ENCODE data around the gene MYLK4.

The MYLK4 gene

DNA sequence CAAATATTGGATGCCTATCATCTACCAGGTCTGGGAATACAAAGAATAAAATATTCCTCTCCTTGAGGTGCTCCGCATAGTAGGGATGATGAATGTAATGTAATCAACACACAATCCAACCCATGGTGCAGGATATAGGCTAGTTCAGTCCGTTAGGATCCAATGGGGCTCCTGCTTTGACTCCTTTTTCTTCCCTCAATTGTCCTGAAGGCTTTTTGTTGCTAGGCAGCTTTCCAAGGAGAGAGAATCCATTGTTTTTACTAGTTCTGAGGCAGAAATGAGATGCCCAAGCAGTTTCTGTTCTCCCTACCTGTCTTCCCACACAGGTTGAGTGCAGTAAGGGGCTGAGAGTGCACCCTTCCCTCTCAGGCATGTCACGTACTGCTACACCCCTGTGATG is 26.5 kb upstream of the MYLK4 start:
- no peak for DNase-seq (ENCODE audit: low spot score)

DNA sequence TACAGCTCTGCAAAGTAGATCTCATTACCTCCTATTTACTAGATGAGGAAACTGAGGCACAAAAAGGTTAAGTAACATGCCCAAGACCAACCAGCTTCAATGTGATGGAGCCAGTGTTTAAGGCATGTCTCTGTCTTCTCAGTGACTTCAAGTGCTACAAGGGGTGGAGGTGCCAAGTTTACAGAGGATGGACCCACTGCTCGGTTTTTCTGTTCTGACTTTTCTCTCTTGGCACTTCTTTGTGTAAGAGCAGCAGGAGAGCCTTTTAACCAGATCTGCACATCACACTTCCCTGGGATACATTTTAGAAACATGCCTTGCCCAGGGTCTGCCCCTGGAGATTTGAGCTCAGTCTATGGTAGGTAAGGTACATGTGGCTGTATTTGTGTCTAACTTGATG is 24.3 kb upstream of the MYLK4 start:
- DNase-seq (ENCODE audit: low spot score) = no peak

DNA sequence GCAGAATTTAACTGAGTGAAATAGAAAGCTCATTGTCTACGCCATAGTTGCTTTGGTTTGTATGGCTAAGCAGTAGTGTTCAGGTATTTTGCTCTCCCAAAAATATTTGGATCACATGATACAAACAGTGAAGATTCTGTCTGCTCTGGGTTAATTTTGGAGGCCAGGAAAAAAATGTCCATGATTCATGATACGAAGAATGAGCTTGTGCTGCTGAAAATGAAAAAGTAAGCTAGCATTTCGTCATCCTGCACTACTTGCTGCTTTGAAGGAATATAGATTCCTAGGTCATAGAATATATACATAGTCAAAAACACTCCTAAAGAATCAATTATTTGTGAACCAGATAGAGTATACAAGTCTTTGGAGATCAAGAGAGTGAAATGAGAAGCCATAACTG is 22.7 kb upstream of the MYLK4 start:
- no peak for DNase-seq (ENCODE audit: low spot score)

DNA sequence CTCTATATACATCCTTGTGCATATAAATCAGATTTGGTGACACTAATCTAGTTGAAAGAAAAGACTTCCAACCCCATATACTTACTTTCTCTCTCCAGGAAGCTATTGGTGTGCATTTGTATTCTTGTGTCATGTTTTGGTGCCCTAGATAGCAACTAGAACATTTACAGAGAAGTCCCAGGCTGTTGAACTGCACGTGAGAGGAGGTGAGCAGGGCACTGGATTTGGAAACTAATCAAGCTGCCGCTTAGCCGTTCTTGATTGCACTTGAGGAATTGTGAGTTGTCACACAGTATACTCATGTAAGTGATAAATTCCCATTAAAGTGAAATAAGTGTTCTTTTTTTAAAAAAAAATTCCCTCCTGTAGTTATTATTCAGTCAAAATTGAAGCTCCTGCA is 22.1 kb upstream of the MYLK4 start:
- DNase-seq (ENCODE audit: low spot score) = no peak

DNA sequence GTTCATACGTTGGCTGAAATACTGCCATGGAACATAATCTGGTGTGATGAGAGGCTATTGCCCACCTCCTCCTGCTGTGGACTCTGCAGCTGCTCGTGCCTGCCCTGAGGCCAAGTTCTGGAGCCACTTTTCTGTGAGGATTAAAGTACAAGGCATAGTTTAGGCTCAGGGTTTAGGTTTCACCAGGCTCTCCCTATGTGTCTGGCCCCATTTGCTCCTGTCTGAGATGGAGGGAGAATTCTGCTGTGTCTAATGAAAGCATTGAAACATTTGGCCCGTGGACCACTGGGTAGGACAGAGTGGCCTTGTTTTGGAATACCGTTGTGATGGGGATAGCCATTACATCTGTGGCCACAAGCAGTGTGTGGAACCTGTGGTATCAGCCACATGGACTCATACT is 20.4 kb upstream of the MYLK4 start:
- DNase-seq (ENCODE audit: low spot score) = no peak

- DNase-seq (ENCODE audit: low spot score) = peak; percentile 94
Measured at GRCh38 chr6:2770171-2770570, 19.4 kb upstream of the MYLK4 start.

DNA sequence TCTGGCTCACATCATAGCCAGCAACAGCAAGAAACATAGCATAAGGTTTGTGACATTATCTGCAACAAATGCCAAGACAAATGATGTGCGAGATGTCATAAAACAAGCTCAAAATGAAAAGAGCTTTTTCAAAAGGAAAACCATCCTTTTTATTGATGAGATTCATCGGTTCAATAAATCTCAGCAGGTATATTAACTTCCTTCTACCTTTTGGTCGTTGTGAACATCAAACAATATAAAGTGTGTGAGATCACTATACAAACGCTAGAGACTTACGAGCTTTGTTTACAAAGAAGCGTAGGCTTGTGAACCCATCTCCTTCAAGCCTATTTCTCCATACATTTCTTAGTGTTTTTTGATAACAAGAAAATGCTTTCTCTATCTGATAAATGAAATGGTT is 18.0 kb upstream of the MYLK4 start:
- peak; percentile 43 for DNase-seq (ENCODE audit: low spot score)

GRCh38 chr6:2767657-2768524 is 17.2 kb upstream of the MYLK4 start:
- DNase-seq (ENCODE audit: low spot score) = peak; percentile 61

DNA sequence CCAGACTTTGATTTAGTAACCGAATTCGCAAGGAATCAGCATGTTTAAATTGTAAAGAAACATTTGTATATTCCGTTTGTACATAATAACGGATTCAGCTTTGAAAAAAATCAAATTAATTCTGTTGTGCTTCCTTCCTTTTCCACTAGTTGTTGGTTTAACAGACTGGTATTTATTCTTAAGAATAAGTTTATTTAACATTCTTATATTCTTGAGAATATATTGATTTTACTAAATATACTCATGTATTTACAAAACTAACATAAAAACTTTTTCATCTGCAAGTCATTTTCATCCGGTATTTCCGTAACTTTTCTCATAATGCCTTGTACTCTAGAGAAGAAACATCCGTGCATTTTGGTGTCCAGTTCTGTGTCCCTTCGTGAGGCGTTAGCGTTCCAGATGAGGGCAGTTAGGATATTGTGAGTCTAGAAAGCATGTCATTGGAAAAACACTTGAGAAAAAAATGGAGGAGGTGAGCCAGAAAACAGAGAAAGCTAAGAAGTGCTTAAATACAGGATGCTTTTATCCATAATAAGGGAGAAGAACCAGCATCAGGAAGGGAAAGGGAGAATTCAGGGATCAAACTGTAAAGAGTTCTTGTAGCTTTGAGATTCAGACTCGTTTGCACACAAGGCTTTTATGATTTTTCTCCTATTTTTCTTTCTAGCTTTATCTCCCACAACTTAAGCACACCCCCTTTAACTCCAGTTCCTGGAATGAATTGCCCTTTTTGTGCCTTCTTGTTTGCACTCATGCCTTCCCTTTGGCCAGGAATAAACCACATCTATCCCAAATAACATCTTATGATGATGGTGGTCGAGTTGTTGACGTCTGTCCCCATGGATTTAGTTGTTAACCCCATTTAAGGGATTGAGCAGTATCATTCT is 16.3 kb upstream of the MYLK4 start:
- DNase-seq (ENCODE audit: low spot score) = peak; percentile 58

DNA sequence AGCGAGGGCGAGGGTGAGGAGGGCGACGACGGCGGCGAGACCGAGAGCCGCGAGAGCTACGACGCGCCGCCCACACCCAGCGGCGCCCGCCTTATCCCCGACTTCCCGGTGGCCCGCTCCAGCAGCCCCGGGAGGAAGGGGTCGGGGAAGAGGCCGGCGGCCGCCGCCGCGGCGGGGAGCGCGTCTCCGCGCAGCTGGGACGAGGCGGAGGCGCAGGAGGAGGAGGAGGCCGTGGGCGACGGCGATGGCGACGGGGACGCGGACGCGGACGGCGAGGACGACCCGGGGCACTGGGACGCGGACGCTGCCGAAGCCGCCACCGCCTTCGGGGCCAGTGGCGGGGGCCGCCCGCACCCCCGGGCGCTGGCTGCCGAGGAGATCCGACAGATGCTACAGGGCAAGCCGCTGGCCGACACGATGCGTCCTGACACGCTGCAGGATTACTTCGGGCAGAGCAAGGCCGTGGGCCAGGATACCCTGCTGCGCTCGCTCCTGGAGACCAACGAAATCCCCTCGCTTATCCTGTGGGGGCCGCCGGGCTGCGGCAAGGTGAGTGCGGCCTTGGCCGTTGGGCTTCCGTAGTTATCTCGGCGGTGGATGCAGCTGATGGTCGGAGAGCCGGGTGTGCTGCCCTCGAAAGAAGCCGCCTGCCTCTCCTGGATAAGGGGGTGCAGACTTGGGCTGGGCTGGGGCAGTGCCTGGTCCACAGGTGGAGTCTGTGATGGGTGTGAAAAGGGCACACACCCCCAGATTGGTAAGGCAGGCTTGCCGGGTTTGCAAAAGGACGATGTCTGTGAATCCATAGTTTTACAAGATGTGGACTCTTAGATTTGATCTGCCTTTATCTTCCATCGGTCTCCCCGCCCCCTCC is 15.4 kb upstream of the MYLK4 start:
- peak; percentile 80 for DNase-seq (ENCODE audit: low spot score)

DNA sequence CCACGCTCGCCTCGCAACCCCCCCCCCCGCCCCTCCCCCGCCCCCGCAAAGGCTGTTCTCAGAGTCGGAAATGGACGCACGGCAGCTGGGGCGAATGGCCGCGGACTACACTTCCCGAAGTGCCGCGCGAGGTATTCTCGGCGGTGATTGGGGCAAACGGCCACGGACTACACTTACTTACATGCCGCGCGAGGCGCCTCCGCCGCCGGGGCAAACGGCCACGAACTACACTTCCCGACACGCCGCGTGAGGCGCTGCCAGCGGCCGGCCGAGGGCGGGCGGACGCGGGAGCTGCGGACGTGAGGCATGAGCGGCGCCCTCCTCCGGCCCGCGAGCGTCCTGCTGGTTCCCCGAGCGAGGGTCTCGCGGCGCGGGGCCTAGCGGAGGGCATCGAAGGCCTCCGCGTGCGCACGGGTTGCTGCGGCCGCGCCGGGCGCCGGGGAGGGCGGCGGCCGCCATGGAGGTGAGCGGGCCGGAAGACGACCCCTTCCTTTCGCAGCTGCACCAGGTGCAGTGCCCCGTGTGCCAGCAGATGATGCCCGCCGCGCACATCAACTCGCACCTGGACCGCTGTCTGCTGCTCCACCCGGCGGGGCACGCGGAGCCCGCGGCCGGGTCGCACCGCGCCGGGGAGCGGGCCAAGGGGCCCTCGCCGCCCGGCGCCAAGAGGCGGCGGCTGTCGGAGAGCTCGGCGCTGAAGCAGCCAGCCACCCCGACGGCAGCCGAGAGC is 14.6 kb upstream of the MYLK4 start, which contains the start of gene WRNIP1:
Gene WRNIP1, plus strand, starts transcription at position 228 of the 730 bp plus-strand sequence. Its CDS starts 230 bp downstream, at position 458.
- DNase-seq (ENCODE audit: low spot score) = peak; percentile 98

DNA sequence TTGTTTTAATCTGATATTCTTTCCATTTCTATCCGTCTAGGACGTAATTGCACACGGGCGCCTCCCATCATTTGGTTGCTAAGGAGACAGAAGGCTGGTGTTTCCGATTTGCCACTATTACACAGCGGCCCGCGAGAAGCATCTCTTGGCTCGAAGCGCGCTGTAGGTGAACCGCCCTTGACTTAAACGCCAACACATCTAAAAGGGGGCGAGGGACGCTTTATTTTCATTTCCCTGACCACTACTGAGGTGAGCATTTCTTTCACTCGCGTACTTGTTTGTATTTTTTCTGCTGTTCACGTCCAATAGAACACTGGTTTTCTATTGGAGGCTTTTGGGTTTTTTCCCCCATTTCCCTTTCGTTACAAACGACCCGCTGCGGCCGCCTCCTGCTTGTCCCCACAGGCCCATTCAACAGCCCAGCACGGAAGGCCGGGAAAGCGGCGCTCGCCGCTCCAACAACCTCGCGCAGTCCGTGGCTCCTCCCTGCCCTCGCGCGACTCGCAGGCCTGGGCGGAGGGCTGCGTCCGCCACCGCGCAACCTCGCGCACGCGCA is 14.0 kb upstream of the MYLK4 start:
- DNase-seq (ENCODE audit: low spot score) = peak; percentile 76

DNA sequence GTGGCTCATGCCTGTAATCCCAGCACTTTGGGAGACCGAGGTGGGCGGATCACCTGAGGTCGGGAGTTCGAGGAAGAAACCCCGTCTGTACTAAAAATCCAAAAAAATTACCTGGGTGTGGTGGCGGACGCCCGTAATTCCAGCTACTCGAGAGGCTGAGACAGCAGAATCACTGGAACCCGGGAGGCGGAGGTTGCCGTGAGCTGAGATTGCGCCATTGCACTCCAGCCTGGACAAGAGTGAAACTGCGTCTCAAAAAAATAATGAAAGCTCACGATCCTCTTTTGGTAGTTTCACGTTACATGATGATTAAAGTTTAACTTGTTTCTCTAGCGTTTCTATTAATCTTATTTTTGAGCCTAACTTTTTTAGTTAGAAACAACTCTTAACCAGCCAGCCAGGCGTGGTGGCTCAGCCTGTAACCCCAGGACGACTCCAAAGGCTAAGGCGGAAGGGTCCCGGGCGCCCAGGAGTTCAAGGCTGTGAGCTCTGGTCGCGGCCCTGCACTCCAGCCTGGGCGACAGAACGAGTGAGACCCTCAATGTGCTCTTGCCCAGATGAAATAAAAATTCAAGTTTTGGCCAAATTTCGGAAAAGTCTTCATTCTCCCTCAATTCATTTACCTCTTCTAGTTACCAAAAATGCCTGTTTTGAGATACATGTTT is 13.3 kb upstream of the MYLK4 start:
- DNase-seq (ENCODE audit: low spot score) = no peak

DNA sequence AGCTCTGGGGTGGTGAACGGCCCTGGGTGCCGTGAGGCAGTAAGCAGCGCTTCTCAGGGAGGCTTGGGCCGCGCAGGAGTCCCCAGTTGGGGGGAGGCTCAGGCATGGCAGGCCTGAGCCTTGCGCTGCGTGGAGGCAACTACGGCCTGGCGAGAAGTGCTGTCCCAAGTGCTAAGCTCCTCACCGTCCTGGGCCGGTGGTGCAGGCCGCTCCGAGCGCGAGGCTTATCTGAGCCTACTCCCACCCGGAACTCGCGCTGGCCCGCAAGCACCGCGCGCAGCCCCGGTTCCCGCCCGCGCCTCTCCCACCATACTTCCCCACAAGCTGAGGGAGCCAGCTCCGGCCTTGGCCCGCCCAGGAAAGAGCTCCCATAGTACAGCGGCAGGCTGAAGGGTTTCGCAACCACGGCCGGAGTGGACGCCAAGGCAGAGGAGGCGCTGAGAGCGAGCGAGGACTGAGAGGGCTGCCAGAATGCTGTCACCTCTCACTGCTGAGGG is 12.7 kb upstream of the MYLK4 start:
- DNase-seq (ENCODE audit: low spot score) = no peak

DNA sequence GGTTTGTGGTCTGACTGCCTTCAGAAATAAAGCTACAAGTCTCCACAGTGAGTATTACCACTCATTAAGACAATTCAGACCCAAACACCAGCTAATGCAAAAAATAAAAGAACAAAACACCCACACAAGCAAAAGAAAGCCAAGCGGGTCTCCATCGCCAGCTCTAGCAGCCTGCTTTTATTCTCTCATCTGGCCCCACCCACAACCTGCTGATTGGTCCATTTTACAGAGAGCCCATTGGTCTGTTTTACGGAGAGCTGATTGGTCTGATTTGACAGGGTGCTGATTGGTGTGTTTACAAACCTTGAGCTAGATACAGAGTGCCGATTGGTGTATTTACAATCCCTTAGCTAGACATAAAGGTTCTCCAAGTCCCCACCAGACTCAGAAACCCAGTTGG is 12.1 kb upstream of the MYLK4 start:
- peak; percentile 40 for DNase-seq (ENCODE audit: low spot score)

GRCh38 chr6:2760882-2761842 is 10.4 kb upstream of the MYLK4 start:
- peak; percentile 52 for DNase-seq (ENCODE audit: low spot score)

- no peak for DNase-seq (ENCODE audit: low spot score)
Measured at GRCh38 chr6:2758980-2759379, 8.3 kb upstream of the MYLK4 start.

DNA sequence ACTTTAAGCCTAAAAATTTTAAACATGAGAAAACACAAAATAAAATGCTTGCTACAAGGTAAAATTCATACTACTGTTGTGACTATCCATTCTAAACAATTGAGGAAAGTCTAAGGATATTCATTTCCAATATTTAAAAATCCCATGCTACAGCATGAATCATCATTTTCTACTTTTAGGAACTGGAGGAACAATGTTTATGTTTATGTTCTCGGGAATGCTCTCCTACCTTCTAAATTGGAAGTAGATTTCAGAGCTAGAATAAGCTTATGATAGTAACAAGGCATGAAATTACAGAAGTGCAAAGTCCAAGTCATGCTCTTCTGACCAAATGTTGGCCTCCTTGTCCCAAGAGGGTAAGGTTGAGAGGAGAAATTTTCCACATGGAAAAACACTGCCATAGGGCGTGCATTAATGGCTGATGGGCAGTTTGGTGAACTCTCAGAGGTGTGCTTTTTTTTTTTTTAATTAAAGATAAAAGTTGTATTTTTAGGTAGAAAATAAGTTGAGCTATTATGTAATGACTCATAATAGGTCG is 6.0 kb upstream of the MYLK4 start:
- no peak for DNase-seq (ENCODE audit: low spot score)

DNA sequence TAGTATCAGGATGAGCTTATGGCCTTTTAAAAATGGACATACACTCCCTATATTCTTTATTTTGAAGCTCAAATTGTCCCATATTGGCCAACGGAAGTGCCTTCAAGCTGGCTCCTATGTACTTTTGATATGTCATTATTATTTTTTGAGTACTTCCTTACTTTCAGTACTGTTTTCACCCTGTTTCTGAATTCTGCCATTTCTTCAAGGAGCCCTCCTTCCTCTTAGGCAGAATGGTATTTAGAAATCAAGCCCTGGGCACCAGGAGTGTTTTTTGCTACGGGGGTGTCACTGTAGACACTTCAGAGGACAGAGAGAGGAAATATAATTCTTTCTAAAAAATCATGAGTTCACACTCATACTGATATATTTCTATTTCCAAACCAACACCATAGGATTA is 5.5 kb upstream of the MYLK4 start:
- no peak for DNase-seq (ENCODE audit: low spot score)

Data from hematopoietic multipotent progenitor cell treated with erythropoietin and hydrocortisone succinate and interleukin-3 and kit ligand, for 17 days (in vitro differentiated cells).